NCI-H345 (cell line): ENCODE measurements around the gene DNAH6.
"Not testable (repeated sequence)": the region's sequence is repeated elsewhere in the genome, so short reads cannot be mapped to it uniquely, and the experiment has no call there.

ENCODE experiments used
- DNase-seq: peaks from one replicate; lab custom pipeline; 2025; lab: John Stamatoyannopoulos, UW

DNAH6 gene

GRCh38 chr2:84497285-84497684 lies 19.0 kb upstream of the DNAH6 start:
- no peak for DNase-seq

- no peak for DNase-seq
Measured at GRCh38 chr2:84498150-84498799, 18.0 kb upstream of the DNAH6 start.

GRCh38 chr2:84511024-84511423 lies 5.3 kb upstream of the DNAH6 start:
- DNase-seq: not testable (repeated sequence)

GRCh38 chr2:84515788-84516187 lies 510 bp upstream of the DNAH6 start:
- no peak for DNase-seq

GRCh38 chr2:84519332-84519957 lies 3.1 kb downstream of the DNAH6 start:
- DNase-seq: no peak

- DNase-seq: no peak
Measured at GRCh38 chr2:84526562-84526961, 10.3 kb downstream of the DNAH6 start.

- no peak for DNase-seq
Measured at GRCh38 chr2:84527137-84528129, 11.1 kb downstream of the DNAH6 start.

- no peak for DNase-seq
Measured at GRCh38 chr2:84532291-84532690, 16.0 kb downstream of the DNAH6 start.

- no peak for DNase-seq
Measured at GRCh38 chr2:84534225-84534624, 17.9 kb downstream of the DNAH6 start.

GRCh38 chr2:84537251-84537650 lies 21.0 kb downstream of the DNAH6 start:
- DNase-seq: no peak

- DNase-seq: no peak
Measured at GRCh38 chr2:84539729-84540128, 23.4 kb downstream of the DNAH6 start.

- DNase-seq: no peak
Measured at GRCh38 chr2:84545005-84545404, 28.7 kb downstream of the DNAH6 start.

- no peak for DNase-seq
Measured at GRCh38 chr2:84546551-84546950, 30.3 kb downstream of the DNAH6 start.

- no peak for DNase-seq
Measured at GRCh38 chr2:84548303-84548702, 32.0 kb downstream of the DNAH6 start.

GRCh38 chr2:84550916-84551315 lies 34.6 kb downstream of the DNAH6 start:
- DNase-seq: no peak

GRCh38 chr2:84551526-84551925 lies 35.2 kb downstream of the DNAH6 start:
- not testable (repeated sequence) for DNase-seq

GRCh38 chr2:84556190-84556589 lies 39.9 kb downstream of the DNAH6 start:
- no peak for DNase-seq

- DNase-seq: no peak
Measured at GRCh38 chr2:84559838-84560237, 43.5 kb downstream of the DNAH6 start.

GRCh38 chr2:84579661-84580060 lies 63.4 kb downstream of the DNAH6 start:
- no peak for DNase-seq

GRCh38 chr2:84603911-84604310 lies 87.6 kb downstream of the DNAH6 start:
- DNase-seq: no peak

GRCh38 chr2:84613082-84613481 lies 96.8 kb downstream of the DNAH6 start:
- DNase-seq: no peak

GRCh38 chr2:84619794-84620371 lies 103.6 kb downstream of the DNAH6 start:
- DNase-seq: no peak
